Activated T-helper 17 cell treated with anti-CD3 and anti-CD28 coated beads, Interleukin-2, amount 50 U/mL, for 72 hours (primary cell): ENCODE measurements around the gene C10orf71. TPM values are rescaled to one million over a fixed set of nuclear protein-coding genes. Genes with fewer than 3 reads are reported as not detected.

Experiments
- ATAC-seq: fragments of 150-1000 bp; cut with Tn5 transposase; replicated peaks from 2 replicates; pipeline ENCODE4 v1.10.0; 2021; ENCODE audit warnings: mild to moderate bottlenecking, moderate library complexity
- H3K27ac Mint-ChIP-seq: one replicate; pipeline ENCODE4 v1.8.0; 2022; ENCODE audit warnings: mixed read lengths
- H3K27me3 Mint-ChIP-seq: one replicate; pipeline ENCODE4 v1.8.0; 2022; ENCODE audit warnings: mixed read lengths
- H3K36me3 Mint-ChIP-seq: one replicate; pipeline ENCODE4 v1.8.0; 2022; ENCODE audit warnings: low read depth, mild to moderate bottlenecking, mixed read lengths
- H3K4me1 Mint-ChIP-seq: one replicate; pipeline ENCODE4 v1.8.0; 2022; ENCODE audit warnings: mixed read lengths
- H3K4me3 Mint-ChIP-seq: one replicate; pipeline ENCODE4 v1.8.0; 2022; ENCODE audit warnings: mild to moderate bottlenecking, mixed read lengths
- H3K9me3 Mint-ChIP-seq: one replicate; pipeline ENCODE4 v1.8.0; 2022; ENCODE audit warnings: mixed read lengths
- total RNA-seq, 2 donors: library from RNA; stranded (reverse); gene quantifications; one replicate each; pipeline ENCODE4 v1.2.3, GENCODE V29; 2022

Gene C10orf71
- total RNA-seq, 2 donors from 2014 or later = not detected

GRCh38 chr10:49268185-49268584 lies 30.8 kb upstream of the C10orf71 start:
- no peak for ATAC-seq
- Mint-ChIP-seq H3K27me3 (no peaks in the 10 kb centered on the region), H3K36me3 (no peaks in the 10 kb centered on the region), H3K27ac (no peak overlapping the region), H3K4me1 (no peaks in the 10 kb centered on the region), H3K4me3 (no peak overlapping the region), H3K9me3 (peaks cover 21% of the 10 kb centered on the region)

GRCh38 chr10:49269523-49269922 lies 29.4 kb upstream of the C10orf71 start:
- H3K27me3 Mint-ChIP-seq = no peaks in the 10 kb centered on the region
- H3K9me3 Mint-ChIP-seq = peaks cover 18% of the 10 kb centered on the region
- no peak overlapping the region for H3K4me3 Mint-ChIP-seq
- H3K4me1 Mint-ChIP-seq = no peaks in the 10 kb centered on the region
- no peak overlapping the region for H3K27ac Mint-ChIP-seq
- no peaks in the 10 kb centered on the region for H3K36me3 Mint-ChIP-seq
- no peak for ATAC-seq

GRCh38 chr10:49270565-49270964 lies 28.4 kb upstream of the C10orf71 start:
- Mint-ChIP-seq H3K4me3 (no peak overlapping the region), H3K36me3 (no peaks in the 10 kb centered on the region), H3K27ac (no peak overlapping the region), H3K27me3 (no peaks in the 10 kb centered on the region), H3K4me1 (no peaks in the 10 kb centered on the region), H3K9me3 (peaks cover 10% of the 10 kb centered on the region)
- no peak for ATAC-seq

DNA sequence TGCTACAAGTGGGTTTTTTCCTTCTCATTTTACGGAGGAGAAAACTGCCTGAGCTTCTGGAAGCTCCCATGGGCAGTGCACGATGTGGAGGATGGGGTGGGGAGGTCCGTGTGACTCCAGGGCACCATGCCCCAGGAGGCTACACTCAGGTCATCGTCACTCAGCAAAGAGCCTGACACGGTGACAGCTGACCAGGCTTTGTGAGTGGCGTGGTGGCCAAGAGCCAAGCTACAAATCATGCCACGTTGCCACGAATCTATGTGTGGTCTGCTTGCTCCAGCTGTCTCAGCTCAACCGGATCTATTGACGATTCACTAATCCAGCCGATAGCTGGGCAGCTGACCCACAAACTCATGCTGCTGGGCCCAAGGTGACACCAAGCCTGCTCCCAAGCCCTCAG lies 27.6 kb upstream of the C10orf71 start:
- no peaks in the 10 kb centered on the region for H3K4me1 Mint-ChIP-seq
- H3K9me3 Mint-ChIP-seq = peaks cover 4% of the 10 kb centered on the region
- H3K36me3 Mint-ChIP-seq = no peaks in the 10 kb centered on the region
- no peak overlapping the region for H3K27ac Mint-ChIP-seq
- no peak for ATAC-seq
- H3K27me3 Mint-ChIP-seq = no peaks in the 10 kb centered on the region
- H3K4me3 Mint-ChIP-seq = no peak overlapping the region

- Mint-ChIP-seq H3K27ac (peak overlapping the region; percentile 68), H3K9me3 (peaks cover under 1% of the 10 kb centered on the region), H3K4me1 (no peaks in the 10 kb centered on the region), H3K27me3 (no peaks in the 10 kb centered on the region), H3K36me3 (no peaks in the 10 kb centered on the region), H3K4me3 (no peak overlapping the region)
- peak; percentile 32 for ATAC-seq
These were observed 26.5 kb upstream of the C10orf71 start for GRCh38 chr10:49272251-49273081.

- no peak overlapping the region for H3K27ac Mint-ChIP-seq
- no peak overlapping the region for H3K4me3 Mint-ChIP-seq
- H3K9me3 Mint-ChIP-seq = no peaks in the 10 kb centered on the region
- H3K4me1 Mint-ChIP-seq = no peaks in the 10 kb centered on the region
- peak; percentile 14 for ATAC-seq
- no peaks in the 10 kb centered on the region for H3K27me3 Mint-ChIP-seq
- H3K36me3 Mint-ChIP-seq = no peaks in the 10 kb centered on the region
These were observed 25.9 kb upstream of the C10orf71 start for GRCh38 chr10:49273082-49273465.

- Mint-ChIP-seq H3K9me3 (no peaks in the 10 kb centered on the region), H3K27me3 (no peaks in the 10 kb centered on the region), H3K27ac (no peak overlapping the region), H3K36me3 (no peaks in the 10 kb centered on the region), H3K4me3 (no peak overlapping the region), H3K4me1 (no peaks in the 10 kb centered on the region)
- no peak for ATAC-seq
These were observed 25.3 kb upstream of the C10orf71 start for GRCh38 chr10:49273626-49274025.

DNA sequence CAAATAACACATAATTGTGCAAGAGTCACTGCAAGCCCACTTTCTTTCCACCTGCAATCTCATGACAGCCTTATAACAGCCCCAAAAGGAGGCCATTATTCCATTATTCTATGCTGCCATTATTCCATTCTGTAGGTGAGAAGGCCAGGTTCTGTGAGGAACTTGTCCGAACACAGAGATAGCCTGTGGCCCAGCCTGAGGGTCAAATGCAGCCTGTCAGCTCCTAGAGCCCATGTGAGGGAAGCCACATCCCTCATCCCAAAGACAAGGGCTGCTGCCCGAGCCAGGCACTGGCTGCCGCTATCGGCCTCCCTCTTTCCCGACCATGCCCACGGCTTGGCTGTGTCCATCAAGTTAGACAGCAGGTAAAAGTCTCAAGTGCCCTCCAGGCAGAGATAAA lies 24.1 kb upstream of the C10orf71 start:
- Mint-ChIP-seq H3K27ac (no peak overlapping the region), H3K36me3 (no peaks in the 10 kb centered on the region)

DNA sequence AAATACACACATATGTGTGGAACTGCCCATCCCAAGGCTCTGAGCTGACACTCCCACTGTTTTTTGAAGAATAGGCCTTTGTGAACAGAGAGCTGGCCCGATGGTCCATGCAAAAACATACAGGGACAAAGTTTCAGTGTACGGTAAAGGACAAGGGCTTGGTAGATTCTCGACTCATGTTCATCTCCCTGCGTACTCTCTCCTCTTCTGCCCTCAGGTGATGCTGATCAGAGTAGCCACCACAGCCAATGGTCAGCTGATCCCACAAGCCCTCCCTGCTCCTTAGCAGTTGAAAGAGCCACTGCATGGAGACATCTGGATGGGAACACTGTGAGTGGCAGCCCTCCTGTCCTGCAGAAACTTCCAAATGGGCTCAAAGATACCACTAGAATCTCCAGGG lies 23.1 kb upstream of the C10orf71 start:
- Mint-ChIP-seq H3K36me3 (no peaks in the 10 kb centered on the region), H3K27ac (no peak overlapping the region), H3K27me3 (peaks cover 5% of the 10 kb centered on the region), H3K4me3 (no peak overlapping the region), H3K4me1 (no peaks in the 10 kb centered on the region), H3K9me3 (no peaks in the 10 kb centered on the region)
- ATAC-seq = no peak

More for the DNA sequence above, 24.1 kb upstream of the C10orf71 start:
- Mint-ChIP-seq H3K4me3 (no peak overlapping the region), H3K27me3 (peaks cover 5% of the 10 kb centered on the region), H3K9me3 (no peaks in the 10 kb centered on the region), H3K4me1 (no peaks in the 10 kb centered on the region)
- ATAC-seq = no peak

- Mint-ChIP-seq H3K4me3 (no peak overlapping the region), H3K27ac (no peak overlapping the region), H3K36me3 (no peaks in the 10 kb centered on the region), H3K4me1 (no peaks in the 10 kb centered on the region), H3K9me3 (no peaks in the 10 kb centered on the region), H3K27me3 (peaks cover 5% of the 10 kb centered on the region)
- no peak for ATAC-seq
These were observed 22.4 kb upstream of the C10orf71 start for GRCh38 chr10:49276596-49276995.

GRCh38 chr10:49277973-49278372 lies 21.0 kb upstream of the C10orf71 start:
- no peak for ATAC-seq
- peaks cover 5% of the 10 kb centered on the region for H3K27me3 Mint-ChIP-seq
- no peaks in the 10 kb centered on the region for H3K36me3 Mint-ChIP-seq
- H3K27ac Mint-ChIP-seq = no peak overlapping the region
- H3K9me3 Mint-ChIP-seq = no peaks in the 10 kb centered on the region
- H3K4me1 Mint-ChIP-seq = no peaks in the 10 kb centered on the region
- no peak overlapping the region for H3K4me3 Mint-ChIP-seq

- Mint-ChIP-seq H3K27me3 (peaks cover 5% of the 10 kb centered on the region), H3K9me3 (no peaks in the 10 kb centered on the region), H3K36me3 (no peaks in the 10 kb centered on the region), H3K27ac (no peak overlapping the region), H3K4me3 (no peak overlapping the region), H3K4me1 (no peaks in the 10 kb centered on the region)
- no peak for ATAC-seq
These were observed 20.4 kb upstream of the C10orf71 start for GRCh38 chr10:49278497-49278981.

- Mint-ChIP-seq H3K9me3 (no peaks in the 10 kb centered on the region), H3K36me3 (no peaks in the 10 kb centered on the region), H3K4me1 (no peaks in the 10 kb centered on the region), H3K27me3 (peaks cover 5% of the 10 kb centered on the region), H3K27ac (no peak overlapping the region), H3K4me3 (no peak overlapping the region)
- ATAC-seq = no peak
These were observed 19.7 kb upstream of the C10orf71 start for GRCh38 chr10:49279015-49279880.

- Mint-ChIP-seq H3K36me3 (no peaks in the 10 kb centered on the region), H3K9me3 (no peaks in the 10 kb centered on the region), H3K4me1 (peaks cover under 1% of the 10 kb centered on the region), H3K4me3 (no peak overlapping the region), H3K27me3 (peaks cover 5% of the 10 kb centered on the region), H3K27ac (no peak overlapping the region)
- peak; percentile 82 for ATAC-seq
These were observed 19.0 kb upstream of the C10orf71 start for GRCh38 chr10:49280001-49280408.

- H3K9me3 Mint-ChIP-seq = no peaks in the 10 kb centered on the region
These were observed 17.5 kb upstream of the C10orf71 start for GRCh38 chr10:49281461-49281860.

More at GRCh38 chr10:49281461-49281860, 17.5 kb upstream of the C10orf71 start:
- Mint-ChIP-seq H3K27me3 (peaks cover 5% of the 10 kb centered on the region), H3K4me3 (no peak overlapping the region), H3K27ac (no peak overlapping the region), H3K36me3 (no peaks in the 10 kb centered on the region), H3K4me1 (peaks cover 5% of the 10 kb centered on the region)
- ATAC-seq = no peak
